Stimulated activated CD8-positive, alpha-beta memory T cell treated with anti-CD3 and anti-CD28 coated beads, Interleukin-2, amount 100 ng/mL, for 48 hours (primary cell): ENCODE data around the gene LDHAL6B.

Experiments used
- DNase-seq, 2 donors: peaks; one replicate each; pipeline ENCODE4 v3.0.0-alpha.2; 2020; ENCODE audit warnings: low read depth in 2 of 2

The LDHAL6B gene

DNA sequence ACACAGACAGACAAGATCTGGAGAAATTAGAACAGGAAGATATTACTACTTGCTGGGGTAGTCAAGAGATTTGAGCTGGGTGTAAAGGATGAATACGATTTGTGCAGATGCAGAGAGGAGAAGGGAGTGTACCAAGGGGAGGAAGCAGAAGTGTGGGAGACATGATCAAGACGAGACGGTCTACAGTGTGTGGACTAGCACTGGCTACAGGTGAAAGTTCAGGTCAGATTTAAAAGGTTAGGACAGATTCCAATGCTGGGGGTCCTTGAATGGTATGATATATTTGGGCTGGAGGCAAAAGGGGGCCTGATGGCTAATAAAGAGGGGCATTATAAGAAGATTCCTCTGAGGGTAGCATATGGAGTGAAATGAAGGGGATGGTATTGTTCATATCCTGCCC is 12.1 kb downstream of the LDHAL6B start:
- DNase-seq = no peak

DNA sequence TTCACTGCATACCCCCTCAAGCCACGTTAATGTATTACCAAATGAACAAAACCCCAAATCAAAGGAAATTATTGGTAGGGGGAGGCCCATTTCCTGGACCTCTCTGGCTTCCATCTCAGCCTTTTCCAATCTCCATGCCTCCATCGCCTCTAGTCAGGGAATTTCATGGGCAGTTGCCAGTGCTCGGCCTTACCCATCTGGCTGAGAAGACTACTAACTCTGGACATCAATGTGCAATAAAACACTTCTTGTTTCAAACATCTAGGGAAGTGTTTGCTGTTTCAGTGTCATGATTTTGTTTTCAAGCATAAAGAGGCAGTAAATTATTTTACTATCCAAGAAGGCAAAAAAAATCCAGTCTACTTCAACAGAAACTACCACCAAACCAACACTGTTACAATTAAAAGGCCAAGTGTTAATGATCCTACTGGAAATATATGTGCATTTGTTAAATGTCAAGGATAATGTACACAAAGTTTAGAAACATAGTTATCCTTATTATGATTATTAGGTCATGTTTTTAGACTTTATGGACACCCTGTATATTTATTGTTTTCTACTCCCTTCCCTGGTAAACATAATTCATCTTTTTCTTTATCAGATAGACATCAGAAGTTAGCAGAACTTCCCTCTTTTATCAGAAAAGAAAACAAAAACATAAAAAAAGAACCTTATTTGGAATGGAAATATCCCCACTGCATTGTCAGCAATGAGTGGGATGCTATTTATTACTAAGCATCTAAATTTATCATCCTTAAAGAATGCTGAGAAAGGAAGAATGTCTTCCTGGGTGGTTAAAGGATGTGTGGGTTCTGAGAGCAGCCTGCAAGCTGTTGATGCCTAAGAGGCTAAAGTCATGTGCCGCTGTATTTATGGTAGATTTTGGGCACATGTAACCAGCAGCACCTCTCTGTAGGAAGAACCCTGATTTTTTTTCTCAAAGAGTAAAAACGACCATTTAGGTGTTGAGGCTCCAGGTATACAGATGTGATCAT is 15.2 kb downstream of the LDHAL6B start:
- no peak for DNase-seq

DNA sequence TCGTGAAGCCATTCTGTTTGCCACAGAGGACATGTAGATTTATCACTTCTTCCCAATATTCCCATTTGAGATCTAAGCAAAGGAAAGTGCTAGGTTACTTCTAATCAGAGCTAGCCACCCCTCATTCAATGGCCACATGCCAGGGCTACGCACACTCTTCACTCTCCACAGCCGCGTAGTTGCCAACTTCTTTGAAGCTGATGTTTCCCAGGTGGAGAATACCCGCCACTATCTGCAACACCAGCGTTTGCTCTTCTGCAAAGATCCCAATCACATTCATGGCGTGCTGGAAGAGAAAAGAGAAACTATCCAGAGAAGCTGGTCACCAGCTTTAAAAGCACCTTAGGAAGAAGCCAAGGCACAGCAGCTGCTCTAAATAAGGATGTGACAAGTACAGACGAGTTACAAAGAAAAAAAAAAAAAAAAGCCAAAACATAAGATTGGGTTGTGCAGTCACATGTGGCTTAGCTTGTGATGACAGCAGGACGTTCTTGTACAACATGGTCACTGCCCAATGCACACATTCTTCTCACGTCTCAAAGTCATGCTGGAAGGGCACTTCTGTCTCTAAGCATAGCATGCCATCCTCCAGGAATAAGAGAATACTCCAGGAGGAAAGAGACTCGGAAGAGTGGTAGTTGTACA is 16.4 kb downstream of the LDHAL6B start:
- DNase-seq = no peak

DNA sequence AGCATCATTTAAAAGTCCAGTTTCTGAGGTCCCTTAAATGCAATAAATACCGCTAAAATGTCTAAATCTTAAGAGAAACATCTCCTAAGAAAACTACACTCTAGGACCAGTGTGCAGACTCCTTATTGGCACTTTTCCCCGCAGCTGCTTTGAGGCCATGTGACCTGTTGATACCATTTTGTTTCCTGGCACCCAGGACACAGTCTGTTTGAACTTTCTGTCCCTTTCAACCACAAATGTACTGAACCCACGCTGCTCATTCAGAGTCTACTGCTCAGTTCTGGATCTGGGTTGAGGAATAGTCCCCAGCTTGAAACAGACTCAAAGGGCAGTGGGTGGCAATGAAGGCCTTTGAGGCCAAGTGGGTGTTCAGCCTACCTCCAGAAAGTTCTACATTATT is 17.1 kb downstream of the LDHAL6B start:
- no peak for DNase-seq

DNA sequence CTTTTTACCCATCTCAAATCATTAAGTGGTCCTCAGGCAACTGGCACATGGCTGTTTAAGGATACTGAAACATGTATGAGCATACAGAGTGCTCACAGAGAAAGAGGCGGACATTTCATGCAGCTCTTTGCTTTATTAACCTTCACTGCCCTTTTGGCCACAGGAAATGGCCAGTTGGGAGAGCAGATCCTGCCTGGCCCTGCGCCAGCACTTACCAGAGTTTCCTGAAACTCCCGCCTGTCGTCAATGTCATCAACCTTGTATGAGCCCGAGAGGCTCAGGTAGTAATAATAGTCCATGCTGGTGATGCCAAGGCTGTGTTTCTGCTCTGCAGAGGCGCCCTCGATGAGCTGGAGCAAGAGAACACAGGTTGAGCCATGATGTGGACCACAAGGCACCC is 17.8 kb downstream of the LDHAL6B start:
- no peak for DNase-seq

DNA sequence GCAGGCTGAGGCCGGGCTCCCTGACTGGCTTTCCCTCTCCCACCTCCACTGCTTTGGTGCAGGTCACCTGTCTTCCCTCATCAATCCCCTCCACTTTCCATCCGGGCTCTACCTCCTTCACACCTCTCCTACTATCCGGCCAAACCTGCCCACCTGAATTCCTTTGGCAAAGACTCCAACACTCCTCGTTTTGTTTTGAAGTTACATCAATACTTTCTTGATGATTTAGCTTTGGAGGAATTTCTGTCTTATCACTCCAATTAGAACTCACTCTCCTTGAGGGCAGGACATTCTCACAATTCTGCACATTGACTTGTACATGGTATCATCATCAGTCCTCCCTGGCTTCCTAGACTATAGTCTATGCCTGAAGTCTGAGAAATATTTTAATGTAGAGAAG is 20.4 kb downstream of the LDHAL6B start:
- no peak for DNase-seq

DNA sequence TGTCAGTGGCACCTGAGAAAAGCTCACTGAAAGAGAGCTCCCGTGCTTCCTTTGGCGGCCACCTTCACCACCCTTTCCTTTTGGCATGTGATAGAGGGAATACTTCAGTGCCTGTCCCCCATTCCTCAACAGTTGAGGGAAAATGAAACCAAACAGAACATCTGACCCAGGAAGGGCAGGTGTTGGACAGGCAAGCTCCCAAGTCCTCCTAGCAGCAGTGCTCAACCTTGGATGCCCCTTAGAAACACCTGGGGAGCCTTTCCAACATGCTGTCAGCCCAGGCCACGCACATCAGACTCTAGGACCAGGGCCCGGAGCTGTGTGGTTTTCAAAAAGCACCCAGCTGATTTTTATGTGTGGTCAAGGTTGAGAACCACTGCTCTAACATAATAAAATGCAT is 22.4 kb downstream of the LDHAL6B start:
- DNase-seq = no peak

DNA sequence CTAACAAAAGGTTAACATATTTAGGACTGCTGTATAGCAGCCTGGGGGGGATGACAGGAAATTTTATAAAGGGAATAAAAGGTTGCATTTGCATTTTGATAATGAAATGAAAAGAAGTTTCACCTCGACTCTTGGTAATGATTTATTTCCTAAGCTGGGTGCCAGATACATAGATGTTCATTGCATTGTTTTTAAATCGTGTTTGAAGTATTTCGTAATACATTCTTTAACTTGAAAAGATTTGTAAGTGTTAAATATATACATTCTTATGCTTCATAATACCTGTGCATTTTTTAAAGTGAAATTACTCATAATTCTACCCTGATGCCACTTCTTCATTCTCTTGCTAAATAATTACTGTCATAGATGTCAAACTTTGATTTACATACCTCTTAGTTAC is 22.8 kb downstream of the LDHAL6B start:
- DNase-seq = no peak

DNA sequence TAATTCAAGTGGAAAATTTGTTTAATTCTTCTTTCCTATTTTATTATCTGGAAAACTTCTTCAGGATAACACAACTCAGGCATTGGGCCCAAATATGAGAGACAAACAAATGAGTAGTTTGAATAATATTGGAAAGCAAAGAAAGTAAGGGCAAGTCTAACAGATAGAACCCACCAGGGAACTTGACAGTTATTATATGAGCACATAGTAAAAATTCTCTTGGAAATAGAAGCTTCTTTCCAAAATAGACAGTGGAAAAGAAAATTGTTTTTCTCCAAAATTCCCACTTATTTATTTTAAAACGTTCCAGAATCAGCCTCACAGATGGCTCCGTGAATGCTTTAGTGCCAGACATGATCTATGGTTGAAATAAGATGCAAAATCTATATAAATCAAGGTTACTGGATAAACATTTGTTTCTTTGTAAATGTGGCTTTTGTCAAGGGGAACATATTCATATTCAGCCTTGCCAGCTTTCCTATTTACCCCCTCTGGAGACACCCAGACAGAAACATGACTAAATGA is 23.9 kb downstream of the LDHAL6B start:
- DNase-seq = no peak

DNA sequence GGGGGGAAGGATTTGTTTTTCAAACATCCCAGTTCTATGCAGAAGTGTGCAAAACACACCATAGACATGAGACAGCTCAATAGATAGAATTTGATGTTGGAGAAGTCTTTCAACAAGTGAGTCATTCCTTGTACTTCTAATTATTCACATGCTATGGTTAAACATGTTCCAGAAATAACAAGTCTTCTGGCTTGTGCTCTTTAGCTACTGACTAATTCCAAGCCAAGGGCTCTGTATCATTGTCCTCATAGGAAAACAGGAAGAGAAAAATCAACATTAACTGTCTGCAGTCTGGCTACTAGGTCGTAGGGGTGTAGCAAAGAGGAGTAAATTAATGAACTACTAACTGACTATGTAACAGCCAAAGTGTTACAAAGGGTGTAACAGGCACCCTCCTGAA is 25.8 kb downstream of the LDHAL6B start:
- no peak for DNase-seq

DNA sequence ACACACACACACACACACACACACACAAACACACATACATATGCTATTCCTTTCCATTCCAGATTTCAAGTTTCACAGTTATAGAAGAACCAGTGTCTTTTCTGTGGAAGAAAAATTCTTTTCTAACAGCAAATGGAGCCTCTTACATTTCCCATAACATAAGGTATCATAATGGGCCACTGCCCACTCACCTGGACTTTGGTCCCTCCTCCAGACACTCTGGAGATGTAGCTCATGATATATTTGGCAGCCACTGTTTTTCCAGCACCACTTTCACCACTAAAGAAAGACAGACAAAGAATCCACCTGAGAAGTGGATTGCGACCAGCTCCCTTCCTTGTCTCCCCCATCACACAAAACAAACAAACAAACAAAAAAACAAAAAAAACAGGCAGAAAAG is 29.8 kb downstream of the LDHAL6B start:
- no peak for DNase-seq

DNA sequence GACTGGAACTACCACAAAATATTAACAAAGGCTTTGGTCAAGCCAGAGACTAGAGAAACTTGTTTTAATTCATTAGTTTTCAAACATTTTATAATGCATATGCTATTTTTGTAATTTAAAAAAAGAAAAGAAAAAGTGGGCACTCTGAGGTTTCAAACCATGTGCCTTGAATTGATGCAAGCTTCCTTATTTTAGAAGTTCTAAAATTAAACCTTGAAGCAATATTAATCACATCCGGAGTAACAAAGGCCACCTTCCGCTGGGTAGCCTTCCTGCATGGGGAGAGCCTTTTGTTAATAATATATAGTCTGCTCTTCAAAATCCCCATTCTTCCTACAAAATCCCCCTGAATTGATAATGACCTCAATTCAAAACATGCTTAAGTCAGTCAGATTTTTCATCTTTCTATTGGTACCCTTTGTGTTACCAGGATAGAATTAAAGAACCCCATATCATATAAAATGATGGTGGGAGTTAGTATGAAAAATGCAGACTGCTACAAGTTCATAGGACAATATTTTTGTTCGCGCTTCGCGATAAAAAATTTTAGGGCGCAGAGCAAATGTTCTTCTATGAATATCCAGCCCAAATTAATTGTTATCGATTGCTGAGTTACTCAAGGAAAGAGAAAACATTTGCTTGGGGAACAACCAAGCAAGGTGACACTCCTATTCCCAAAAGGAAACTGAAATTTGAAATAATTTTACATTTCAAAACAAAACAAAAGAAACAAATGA is 30.6 kb downstream of the LDHAL6B start:
- no peak for DNase-seq

DNA sequence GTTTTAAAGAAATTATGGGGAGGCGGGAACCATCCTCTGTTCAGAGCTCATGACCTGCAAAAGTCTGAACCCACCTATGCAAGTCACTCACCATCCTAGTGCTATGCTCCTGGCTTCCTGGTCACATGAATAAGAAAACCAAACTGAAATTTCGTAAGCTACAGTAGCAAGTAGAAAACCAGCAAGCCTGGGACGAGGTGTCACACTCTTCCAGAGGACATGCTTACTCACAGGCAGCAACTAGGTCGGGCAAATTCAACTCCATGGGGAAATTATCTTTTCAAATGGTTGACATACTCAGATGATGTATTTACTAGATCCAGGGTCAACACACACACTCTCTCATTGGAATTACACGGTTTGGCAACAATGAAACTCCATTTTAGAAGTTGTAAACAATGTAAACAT is 31.3 kb downstream of the LDHAL6B start:
- DNase-seq = no peak

DNA sequence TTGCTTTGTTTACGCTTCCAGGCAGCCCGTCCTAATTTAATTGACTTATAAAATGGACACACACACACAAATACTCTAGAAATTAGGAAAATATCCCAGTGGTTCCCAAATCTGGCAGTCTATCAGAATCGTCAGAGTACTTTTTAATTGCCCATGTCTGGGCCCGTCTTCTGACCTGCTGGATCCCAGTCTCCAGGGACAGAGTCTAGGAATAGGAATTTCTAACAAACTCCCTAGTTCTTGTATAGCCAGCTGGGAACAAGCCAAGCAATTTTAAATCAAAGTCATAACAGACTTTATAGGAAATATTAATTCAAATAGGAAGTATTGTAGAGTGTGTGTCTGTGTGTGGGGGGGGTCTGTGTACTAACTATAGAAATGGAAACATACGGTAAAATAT is 33.4 kb downstream of the LDHAL6B start:
- no peak for DNase-seq

DNA sequence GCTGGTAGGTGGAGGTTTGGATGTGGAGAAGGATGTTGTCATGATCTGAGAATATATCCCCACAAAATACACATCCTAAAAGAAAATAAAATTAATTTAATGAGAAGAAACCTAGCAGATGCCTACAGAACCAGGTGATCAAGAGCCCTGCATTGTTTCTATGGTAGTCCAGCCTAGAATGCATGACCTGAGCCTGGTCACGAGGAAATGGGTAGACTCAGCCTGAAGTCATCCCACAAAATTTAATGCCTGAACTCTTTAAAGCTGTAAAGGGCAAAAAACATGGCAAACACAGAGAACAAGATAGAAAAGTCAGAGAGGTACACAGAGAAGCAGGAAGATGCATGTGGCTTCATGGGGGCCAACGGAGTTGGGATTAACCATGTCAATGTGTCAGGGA is 36.0 kb downstream of the LDHAL6B start:
- DNase-seq = no peak

DNA sequence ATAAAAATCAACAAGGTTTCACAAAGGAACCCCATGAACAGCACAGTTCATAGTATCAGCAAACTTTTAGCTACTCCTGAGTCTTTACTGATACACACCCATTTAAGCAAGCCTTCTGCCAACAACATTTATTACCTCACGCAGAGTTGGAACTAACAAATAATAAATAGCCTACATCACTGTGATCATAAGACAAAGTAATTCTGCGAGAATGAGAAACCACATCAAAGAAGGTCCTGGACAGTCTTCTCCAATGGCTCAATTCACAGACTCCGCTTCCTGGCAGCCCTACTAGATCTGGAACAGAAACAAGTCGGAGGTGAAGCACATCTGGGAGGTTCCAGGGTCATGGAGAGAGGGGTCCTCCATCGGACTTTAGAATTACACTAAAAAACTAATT is 37.0 kb downstream of the LDHAL6B start:
- no peak for DNase-seq

DNA sequence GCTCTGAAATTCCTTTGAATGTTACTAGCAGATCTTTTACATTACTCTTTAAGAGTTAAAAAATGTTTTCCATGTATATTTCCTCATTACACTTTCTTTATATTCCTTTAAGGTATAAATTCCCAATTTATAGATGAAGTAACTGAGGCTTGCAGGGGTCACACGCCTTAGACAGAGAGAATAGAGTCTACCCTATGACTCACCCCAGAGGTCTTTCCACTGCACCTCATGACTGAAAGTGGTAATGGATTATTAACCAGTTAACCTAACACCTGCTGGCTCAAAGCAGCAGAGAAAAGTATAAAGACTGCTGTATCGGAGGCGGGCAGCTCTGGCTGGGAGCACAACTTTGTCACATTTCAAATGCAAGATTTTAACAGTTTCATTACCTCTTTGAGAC is 37.7 kb downstream of the LDHAL6B start:
- no peak for DNase-seq

DNA sequence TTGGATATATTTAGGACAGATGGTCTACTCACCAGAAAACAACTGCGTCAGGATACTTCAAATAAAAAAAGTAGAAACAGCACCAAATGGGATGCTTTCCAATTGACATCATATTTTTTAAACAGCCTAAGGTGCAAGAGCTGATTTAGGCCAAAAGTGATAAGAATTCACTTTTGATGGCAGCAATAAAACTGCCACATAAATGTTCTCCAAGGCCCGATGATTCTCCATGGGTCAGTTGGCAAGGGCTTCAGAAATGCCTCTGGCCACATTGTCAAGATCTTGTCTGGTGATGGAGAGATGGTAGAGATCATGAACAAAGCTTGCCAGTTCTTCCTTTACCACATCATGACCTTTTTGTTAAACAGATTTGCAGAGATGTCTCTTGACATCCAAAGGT is 38.9 kb downstream of the LDHAL6B start:
- DNase-seq = no peak

DNA sequence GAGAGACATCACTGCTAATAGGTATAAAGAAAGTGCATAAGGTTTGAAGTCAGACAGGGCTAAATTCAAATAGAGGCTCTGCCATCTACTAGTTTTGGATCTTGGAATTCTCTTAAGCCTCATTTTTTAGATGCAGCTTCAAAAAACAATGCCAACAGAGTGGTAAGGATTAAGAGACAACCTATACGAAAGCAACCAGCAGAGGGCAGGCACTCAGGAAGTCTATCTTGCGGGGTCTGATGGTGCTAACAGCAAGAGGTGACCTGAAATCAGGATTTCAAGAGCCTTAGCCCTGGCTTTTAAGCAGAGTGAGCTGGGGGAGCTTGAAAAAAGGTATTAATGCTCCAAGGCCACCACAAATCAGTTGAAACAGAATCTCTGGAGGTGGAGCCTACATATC is 40.7 kb downstream of the LDHAL6B start:
- peak in 1 of 2 donors; percentile 16 for DNase-seq

DNA sequence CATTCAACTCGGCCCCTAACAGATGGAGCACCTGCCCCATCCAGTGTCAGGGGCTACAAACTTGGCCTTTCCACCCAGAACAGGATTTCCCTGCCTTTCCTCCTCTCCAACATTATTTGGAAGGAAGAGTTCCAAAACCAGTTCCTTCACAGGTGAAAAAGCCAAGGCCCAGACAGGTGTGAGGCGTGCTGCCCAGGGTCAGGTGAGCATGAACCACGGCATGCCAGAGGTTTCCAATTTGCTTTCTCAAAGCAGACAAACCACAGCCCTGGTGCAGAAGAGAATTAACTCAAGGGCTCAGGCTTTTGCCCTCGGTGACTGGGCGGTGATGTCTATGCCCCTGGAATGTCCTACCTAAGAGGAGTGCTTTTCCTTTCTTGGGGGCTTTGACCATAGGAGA is 43.2 kb downstream of the LDHAL6B start:
- no peak for DNase-seq

DNA sequence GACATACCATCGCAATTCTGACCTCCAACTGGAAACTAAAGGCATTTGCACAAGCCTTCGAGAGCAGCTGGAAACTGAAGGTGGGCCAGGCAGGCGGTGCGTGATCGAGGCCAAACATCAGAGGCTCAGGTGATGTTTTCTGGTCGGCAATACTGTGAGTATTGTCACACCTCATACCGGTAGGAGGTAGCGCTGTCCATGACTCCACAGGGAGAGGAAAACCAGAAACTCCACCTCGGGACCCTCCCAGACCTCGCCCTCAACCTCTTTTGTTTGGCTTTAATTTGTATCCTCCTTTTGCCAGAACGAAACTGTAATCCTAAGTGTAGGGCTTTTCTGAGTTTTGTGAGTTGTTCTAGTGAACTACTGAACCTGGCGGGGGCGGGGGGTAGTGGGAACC is 43.6 kb downstream of the LDHAL6B start:
- no peak for DNase-seq
